ENCODE measurements around the gene AMBRA1.

Gene AMBRA1

DNA sequence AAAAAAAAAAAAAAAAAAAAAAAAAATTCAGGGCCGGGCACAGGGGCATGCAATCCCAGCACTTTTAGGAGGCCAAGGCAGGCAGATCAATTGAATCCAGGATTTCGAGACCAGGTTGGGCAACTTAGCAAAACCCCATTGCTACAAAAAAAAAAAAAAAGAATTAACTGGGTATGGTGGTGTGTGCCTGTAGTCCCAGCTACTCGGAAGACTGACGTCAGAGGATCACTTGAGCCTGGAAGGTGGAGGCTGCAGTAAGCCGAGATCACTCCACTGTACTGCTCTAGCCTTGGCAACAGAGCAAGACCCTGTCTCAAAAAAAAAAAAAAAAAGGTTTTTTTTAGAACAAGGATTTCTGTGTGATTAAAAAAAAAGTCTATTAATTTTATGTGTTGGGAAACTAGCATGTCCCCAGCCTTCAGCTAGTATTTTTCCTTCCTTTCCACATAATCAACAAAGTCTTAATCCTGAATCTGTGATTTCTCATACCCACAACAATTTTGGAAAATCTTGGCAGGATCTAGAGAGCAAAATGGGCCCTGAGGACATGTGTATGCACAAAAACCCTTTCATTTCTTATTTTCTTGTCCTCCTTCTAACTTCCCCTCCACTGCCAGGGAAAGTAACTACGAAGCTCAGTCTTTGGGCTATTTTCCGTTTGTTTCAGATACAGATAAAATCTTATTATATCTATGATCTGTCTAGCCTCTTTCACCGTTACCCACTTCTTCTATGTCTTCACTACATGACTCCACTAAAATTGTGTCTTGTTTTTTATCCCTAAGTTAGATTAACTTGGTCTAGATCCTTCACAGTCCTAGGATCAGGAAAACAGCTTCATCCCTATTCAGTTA lies 5.7 kb upstream of the AMBRA1 start:
- Histone ChIP-seq H3K4ac (ENCODE audit: low read depth in 1 of 2, low read length in 2 of 2) (no peak overlapping the region), H3K18ac (ENCODE audit: low read depth in 1 of 2, low read length in 2 of 2) (no peak overlapping the region), H3K27ac (ENCODE audit: low read length, poor library complexity, severe bottlenecking) (no peak overlapping the region), H3K27me3 (ENCODE audit: control insufficient read depth in 1 of 2, insufficient read depth in 1 of 2, low read length in 2 of 2) (no peaks in the 10 kb centered on the region), H3K14ac (ENCODE audit: low read length in 2 of 2) (no peak overlapping the region), H2AK5ac (ENCODE audit: low read length, severe bottlenecking) (no peak overlapping the region), H4K8ac (ENCODE audit: low read length) (no peak overlapping the region), H3K79me1 (replicated peaks; ENCODE audit: low read length, poor library complexity, severe bottlenecking) (no peaks in the 10 kb centered on the region), H3K4me1 (ENCODE audit: control insufficient read depth, insufficient read depth, low read depth, low read length) (no peaks in the 10 kb centered on the region), H3K9ac (ENCODE audit: low read length) (peak overlapping the region; percentile 36), H2BK5ac (ENCODE audit: low read depth, low read length, poor library complexity, severe bottlenecking) (no peak overlapping the region), H3K9me3 (ENCODE audit: control insufficient read depth, low read length) (no peaks in the 10 kb centered on the region), H2BK15ac (ENCODE audit: low read depth, poor library complexity, severe bottlenecking) (no peak overlapping the region), H2BK12ac (ENCODE audit: low read length in 2 of 2) (no peak overlapping the region), H3K36me3 (ENCODE audit: control insufficient read depth in 1 of 2, insufficient read depth in 2 of 2, low read depth in 1 of 2, low read length in 2 of 2) (peaks cover 0 to 9% of the 10 kb centered on the region in 2 experiments), H3K4me2 (ENCODE audit: low read length, poor library complexity, severe bottlenecking) (no peak overlapping the region), H4K91ac (ENCODE audit: low read length) (no peak overlapping the region), H2BK120ac (ENCODE audit: low read depth, low read length) (no peak overlapping the region), H2AFZ (ENCODE audit: low read depth, low read length) (no peak overlapping the region), H3K4me3 (ENCODE audit: insufficient read depth in 1 of 2, low read depth in 1 of 2, low read length in 2 of 2) (no peak overlapping the region), H3K23ac (ENCODE audit: low read length in 2 of 2) (no peak overlapping the region)
- DNase-seq, result no peak
- WGBS, result 91% methylated on average over 8 of the region's 8 CpGs

DNA sequence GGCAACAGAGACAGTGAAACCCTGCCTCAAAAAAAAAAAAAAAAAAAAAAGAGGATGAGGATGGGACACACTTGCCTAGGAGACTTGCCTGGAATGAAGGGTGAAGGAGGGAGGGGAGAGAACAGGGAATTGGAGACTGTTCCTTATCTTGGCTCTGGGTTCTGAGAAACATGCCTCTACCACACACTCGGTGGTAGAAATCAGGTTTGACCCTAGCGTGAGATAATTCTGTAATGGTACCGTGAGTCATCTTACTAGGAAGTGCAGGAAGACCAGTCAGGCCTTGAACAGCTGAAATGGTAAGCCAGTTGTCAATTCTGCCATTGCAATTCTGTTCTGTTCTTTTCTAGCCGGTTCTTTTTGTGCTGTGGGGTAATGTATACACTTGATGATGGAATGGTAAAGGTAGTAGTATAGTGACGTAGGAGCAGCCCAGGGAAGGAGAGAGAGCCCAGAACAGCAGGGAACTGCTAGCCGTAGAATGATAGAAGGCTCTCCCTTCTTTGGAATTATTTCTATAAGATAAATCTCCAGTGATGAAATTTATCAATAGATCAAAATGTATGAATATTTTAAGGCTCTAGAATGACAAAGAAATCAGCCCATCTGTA lies 3.9 kb upstream of the AMBRA1 start:
- Histone ChIP-seq H3K4me1 (ENCODE audit: control insufficient read depth, insufficient read depth, low read depth, low read length) (no peaks in the 10 kb centered on the region), H3K18ac (ENCODE audit: low read depth in 1 of 2, low read length in 2 of 2) (no peak overlapping the region)
- WGBS, result 84% methylated on average over 4 of the region's 6 CpGs

DNA sequence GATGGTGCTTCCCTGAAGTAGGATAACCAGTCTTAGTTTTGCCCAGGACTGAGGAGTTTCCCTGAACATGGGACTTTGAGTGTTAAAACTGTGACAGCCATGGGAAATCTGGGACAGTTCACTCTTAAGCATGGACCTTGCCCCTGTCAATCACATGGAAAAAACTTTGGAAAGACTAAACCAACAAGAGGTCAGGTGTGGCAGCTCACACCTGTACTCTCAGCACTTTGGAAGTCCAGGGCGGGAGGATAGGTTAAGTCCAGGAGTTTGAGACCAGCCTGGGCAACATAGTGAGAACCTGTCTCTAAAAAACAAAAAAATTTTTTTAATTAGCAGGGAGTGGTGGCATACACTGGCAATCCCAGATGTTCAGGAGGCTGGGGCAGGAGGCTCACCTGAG lies 3.3 kb upstream of the AMBRA1 start:
- no peak overlapping the region for H2BK120ac ChIP-seq (ENCODE audit: low read depth, low read length)
- 77% methylated on average over 1 of the region's 1 CpG for WGBS

More for the DNA sequence above, 3.9 kb upstream of the AMBRA1 start:
- Histone ChIP-seq H3K36me3 (ENCODE audit: control insufficient read depth in 1 of 2, insufficient read depth in 2 of 2, low read depth in 1 of 2, low read length in 2 of 2) (no peaks in the 10 kb centered on the region), H3K9me3 (ENCODE audit: control insufficient read depth, low read length) (no peaks in the 10 kb centered on the region), H4K8ac (ENCODE audit: low read length) (no peak overlapping the region), H2BK120ac (ENCODE audit: low read depth, low read length) (no peak overlapping the region), H2AK5ac (ENCODE audit: low read length, severe bottlenecking) (no peak overlapping the region), H2BK12ac (ENCODE audit: low read length in 2 of 2) (no peak overlapping the region), H3K4ac (ENCODE audit: low read depth in 1 of 2, low read length in 2 of 2) (no peak overlapping the region), H4K91ac (ENCODE audit: low read length) (no peak overlapping the region), H3K27me3 (ENCODE audit: control insufficient read depth in 1 of 2, insufficient read depth in 1 of 2, low read length in 2 of 2) (no peaks in the 10 kb centered on the region), H3K14ac (ENCODE audit: low read length in 2 of 2) (no peak overlapping the region), H3K79me1 (replicated peaks; ENCODE audit: low read length, poor library complexity, severe bottlenecking) (no peaks in the 10 kb centered on the region), H3K27ac (ENCODE audit: low read length, poor library complexity, severe bottlenecking) (no peak overlapping the region), H2BK15ac (ENCODE audit: low read depth, poor library complexity, severe bottlenecking) (no peak overlapping the region), H2BK5ac (ENCODE audit: low read depth, low read length, poor library complexity, severe bottlenecking) (no peak overlapping the region), H3K9ac (ENCODE audit: low read length) (no peak overlapping the region), H3K4me2 (ENCODE audit: low read length, poor library complexity, severe bottlenecking) (no peak overlapping the region), H3K23ac (ENCODE audit: low read length in 2 of 2) (no peak overlapping the region), H3K4me3 (ENCODE audit: insufficient read depth in 1 of 2, low read depth in 1 of 2, low read length in 2 of 2) (no peak overlapping the region), H2AFZ (ENCODE audit: low read depth, low read length) (no peak overlapping the region)
- peak; percentile 65 for DNase-seq

DNA sequence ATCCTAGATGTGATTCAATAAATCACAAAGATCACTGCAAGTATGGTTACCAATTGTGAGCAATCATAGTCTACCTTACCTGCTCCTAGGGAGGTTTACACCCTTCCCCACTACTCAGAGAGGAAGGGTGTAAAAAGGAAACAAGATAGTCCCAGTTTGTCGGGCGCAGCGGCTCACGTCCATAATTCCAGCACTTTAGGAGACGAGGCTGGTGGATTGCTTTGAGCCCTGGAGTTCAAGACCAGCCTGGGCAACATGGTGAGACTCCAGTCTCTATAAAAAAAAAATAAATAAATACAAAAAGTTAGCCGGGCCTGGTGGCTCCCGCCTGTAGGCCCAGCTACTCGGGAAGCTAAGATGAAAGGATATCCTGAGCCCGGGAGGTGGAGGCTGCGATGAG lies 962 bp upstream of the AMBRA1 start:
- Histone ChIP-seq H3K4me3 (ENCODE audit: insufficient read depth in 1 of 2, low read depth in 1 of 2, low read length in 2 of 2) (no peak overlapping the region), H3K4me1 (ENCODE audit: control insufficient read depth, insufficient read depth, low read depth, low read length) (peaks cover 8% of the 10 kb centered on the region), H3K36me3 (ENCODE audit: control insufficient read depth in 1 of 2, insufficient read depth in 2 of 2, low read depth in 1 of 2, low read length in 2 of 2) (no peaks in the 10 kb centered on the region), H3K18ac (ENCODE audit: low read depth in 1 of 2, low read length in 2 of 2) (no peak overlapping the region), H2BK120ac (ENCODE audit: low read depth, low read length) (no peak overlapping the region), H2BK5ac (ENCODE audit: low read depth, low read length, poor library complexity, severe bottlenecking) (no peak overlapping the region), H3K9ac (ENCODE audit: low read length) (peak overlapping the region; percentile 96), H3K4me2 (ENCODE audit: low read length, poor library complexity, severe bottlenecking) (no peak overlapping the region), H2AK5ac (ENCODE audit: low read length, severe bottlenecking) (no peak overlapping the region), H3K9me3 (ENCODE audit: control insufficient read depth, low read length) (no peaks in the 10 kb centered on the region), H3K27ac (ENCODE audit: low read length, poor library complexity, severe bottlenecking) (no peak overlapping the region), H3K4ac (ENCODE audit: low read depth in 1 of 2, low read length in 2 of 2) (no peak overlapping the region), H3K14ac (ENCODE audit: low read length in 2 of 2) (no peak overlapping the region), H3K23ac (ENCODE audit: low read length in 2 of 2) (no peak overlapping the region), H4K91ac (ENCODE audit: low read length) (no peak overlapping the region), H3K27me3 (ENCODE audit: control insufficient read depth in 1 of 2, insufficient read depth in 1 of 2, low read length in 2 of 2) (no peaks in the 10 kb centered on the region), H2AFZ (ENCODE audit: low read depth, low read length) (no peak overlapping the region), H2BK12ac (ENCODE audit: low read length in 2 of 2) (no peak overlapping the region), H3K79me1 (replicated peaks; ENCODE audit: low read length, poor library complexity, severe bottlenecking) (no peaks in the 10 kb centered on the region), H4K8ac (ENCODE audit: low read length) (peak overlapping the region; percentile 45), H2BK15ac (ENCODE audit: low read depth, poor library complexity, severe bottlenecking) (no peak overlapping the region)
- DNase-seq, result no peak
- WGBS, result 93% methylated on average over 10 of the region's 10 CpGs

More for the DNA sequence above, 3.3 kb upstream of the AMBRA1 start:
- Histone ChIP-seq H3K27ac (ENCODE audit: low read length, poor library complexity, severe bottlenecking) (no peak overlapping the region), H3K79me1 (replicated peaks; ENCODE audit: low read length, poor library complexity, severe bottlenecking) (no peaks in the 10 kb centered on the region), H3K4me1 (ENCODE audit: control insufficient read depth, insufficient read depth, low read depth, low read length) (peaks cover 3% of the 10 kb centered on the region), H3K9me3 (ENCODE audit: control insufficient read depth, low read length) (no peaks in the 10 kb centered on the region), H3K4me2 (ENCODE audit: low read length, poor library complexity, severe bottlenecking) (no peak overlapping the region), H3K23ac (ENCODE audit: low read length in 2 of 2) (no peak overlapping the region), H3K4ac (ENCODE audit: low read depth in 1 of 2, low read length in 2 of 2) (no peak overlapping the region), H3K27me3 (ENCODE audit: control insufficient read depth in 1 of 2, insufficient read depth in 1 of 2, low read length in 2 of 2) (no peaks in the 10 kb centered on the region), H2BK15ac (ENCODE audit: low read depth, poor library complexity, severe bottlenecking) (no peak overlapping the region), H3K36me3 (ENCODE audit: control insufficient read depth in 1 of 2, insufficient read depth in 2 of 2, low read depth in 1 of 2, low read length in 2 of 2) (no peaks in the 10 kb centered on the region), H3K18ac (ENCODE audit: low read depth in 1 of 2, low read length in 2 of 2) (no peak overlapping the region), H3K4me3 (ENCODE audit: insufficient read depth in 1 of 2, low read depth in 1 of 2, low read length in 2 of 2) (no peak overlapping the region), H2BK12ac (ENCODE audit: low read length in 2 of 2) (no peak overlapping the region), H2AK5ac (ENCODE audit: low read length, severe bottlenecking) (no peak overlapping the region), H4K8ac (ENCODE audit: low read length) (no peak overlapping the region), H3K9ac (ENCODE audit: low read length) (no peak overlapping the region), H4K91ac (ENCODE audit: low read length) (no peak overlapping the region), H3K14ac (ENCODE audit: low read length in 2 of 2) (no peak overlapping the region), H2BK5ac (ENCODE audit: low read depth, low read length, poor library complexity, severe bottlenecking) (no peak overlapping the region), H2AFZ (ENCODE audit: low read depth, low read length) (no peak overlapping the region)
- no peak for DNase-seq
